HG03097 (cell line): Measurements from ENCODE around the gene RASGRP1.

Experiments used
- ATAC-seq: cut with Tn5 transposase; IDR thresholded peaks from one replicate; pipeline ENCODE4 v1.9.1; 2021; ENCODE audit not compliant: unreplicated experiment, low FRiP score

Gene RASGRP1

GRCh38 chr15:38576837-38577236 lies 12.2 kb upstream of the RASGRP1 start:
- ATAC-seq: no peak

GRCh38 chr15:38576261-38576660 lies 11.6 kb upstream of the RASGRP1 start:
- ATAC-seq: no peak

- ATAC-seq: no peak
These were observed 665 bp upstream of the RASGRP1 start for GRCh38 chr15:38565287-38565670.

DNA sequence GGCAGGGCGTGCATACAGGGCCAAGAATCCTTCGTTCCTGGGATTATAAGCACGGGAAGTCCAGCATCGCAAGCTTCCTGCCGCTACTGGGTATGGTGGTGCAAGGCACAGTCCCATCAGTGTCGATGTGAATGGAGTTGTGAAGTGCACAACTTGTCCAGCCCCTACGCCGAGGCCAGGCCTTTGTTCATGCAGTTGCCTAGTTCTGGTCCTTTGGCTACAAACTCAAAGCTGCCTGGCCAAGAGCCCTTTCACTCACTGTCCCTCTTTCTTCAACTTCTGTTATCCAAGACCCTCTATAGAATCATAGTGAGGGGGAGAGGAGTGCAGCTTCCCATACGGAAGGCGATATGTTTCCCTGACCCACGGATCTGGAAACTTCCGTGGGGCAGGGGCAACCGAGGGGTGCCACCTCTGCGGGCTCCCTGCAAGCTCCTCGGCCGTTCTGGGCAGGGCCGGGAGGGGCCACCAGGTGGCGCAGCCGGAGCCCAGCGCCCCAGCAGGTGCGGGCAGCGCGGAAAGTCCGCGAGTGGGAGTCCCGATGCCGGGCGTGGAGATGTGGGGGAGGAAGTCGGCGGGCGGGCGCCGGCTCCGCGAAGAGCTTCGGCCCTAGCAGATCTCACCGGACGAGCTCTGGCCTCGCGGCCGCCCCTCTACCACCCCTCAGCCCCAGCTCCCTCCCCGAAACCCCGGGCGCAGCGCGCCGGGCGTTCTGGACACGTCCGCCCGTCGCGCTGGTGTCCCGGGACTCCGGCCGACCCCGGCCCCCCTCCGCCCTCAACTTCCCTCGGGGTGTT lies 693 bp downstream of the RASGRP1 start:
- ATAC-seq: peak; percentile 72

- ATAC-seq: no peak
These were observed 2.3 kb downstream of the RASGRP1 start for GRCh38 chr15:38562278-38562677.

- no peak for ATAC-seq
These were observed 4.1 kb downstream of the RASGRP1 start for GRCh38 chr15:38560456-38560926.

GRCh38 chr15:38559636-38560307 lies 4.8 kb downstream of the RASGRP1 start:
- no peak for ATAC-seq

- no peak for ATAC-seq
These were observed 5.5 kb downstream of the RASGRP1 start for GRCh38 chr15:38559131-38559530.

DNA sequence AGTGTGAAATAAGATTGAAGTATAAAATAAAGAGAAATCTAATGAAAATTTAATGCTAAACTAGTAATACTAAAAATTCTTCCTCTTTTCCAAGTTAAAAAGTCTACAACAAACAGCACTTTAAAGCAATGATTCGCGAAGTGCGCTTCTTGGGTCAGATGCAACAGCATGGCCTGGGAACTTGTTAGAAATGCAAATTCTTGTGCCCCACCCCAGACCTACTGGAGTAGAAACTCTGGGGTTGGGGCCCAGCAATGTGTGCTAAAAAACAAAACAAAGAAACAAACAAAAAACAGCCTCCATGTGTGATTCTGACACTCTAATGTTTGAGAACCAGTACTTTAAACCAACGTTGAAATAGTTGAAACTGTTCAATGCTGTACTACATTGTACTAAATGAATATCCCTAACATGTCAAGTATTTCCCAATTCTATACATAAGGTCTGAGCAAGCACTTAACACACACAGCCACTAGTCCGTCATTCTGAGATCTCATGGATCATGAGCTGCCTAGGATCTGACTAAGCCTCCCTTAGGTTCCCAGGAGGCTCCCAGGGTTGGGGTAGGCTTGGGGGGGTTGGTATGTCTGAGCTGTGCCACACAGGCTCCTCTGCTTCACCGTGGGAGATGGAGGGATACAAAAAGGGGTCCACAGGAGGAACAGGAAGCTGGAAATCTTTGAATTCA lies 6.1 kb downstream of the RASGRP1 start:
- ATAC-seq: no peak

GRCh38 chr15:38557921-38558320 lies 6.7 kb downstream of the RASGRP1 start:
- ATAC-seq: no peak

- no peak for ATAC-seq
These were observed 8.8 kb downstream of the RASGRP1 start for GRCh38 chr15:38555686-38556334.

DNA sequence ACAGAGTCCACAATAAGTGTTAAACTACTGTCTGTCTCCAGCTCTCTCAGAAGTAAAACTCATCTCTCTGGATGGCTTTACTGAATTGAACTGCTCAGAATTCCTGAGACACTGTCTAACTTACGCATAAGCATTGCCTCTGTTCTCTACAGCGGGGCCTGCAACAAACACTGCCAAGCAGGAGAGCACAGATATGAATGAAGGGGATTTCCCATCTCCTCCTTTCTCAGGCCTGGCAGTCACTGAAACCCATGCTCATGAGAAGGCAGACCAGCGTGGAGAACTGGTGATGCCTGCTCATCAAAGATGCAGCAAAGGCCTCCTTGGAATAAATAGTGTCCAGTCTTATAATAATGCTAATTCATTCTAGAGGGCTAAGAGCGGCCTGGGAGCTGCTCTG lies 10.3 kb downstream of the RASGRP1 start:
- no peak for ATAC-seq

DNA sequence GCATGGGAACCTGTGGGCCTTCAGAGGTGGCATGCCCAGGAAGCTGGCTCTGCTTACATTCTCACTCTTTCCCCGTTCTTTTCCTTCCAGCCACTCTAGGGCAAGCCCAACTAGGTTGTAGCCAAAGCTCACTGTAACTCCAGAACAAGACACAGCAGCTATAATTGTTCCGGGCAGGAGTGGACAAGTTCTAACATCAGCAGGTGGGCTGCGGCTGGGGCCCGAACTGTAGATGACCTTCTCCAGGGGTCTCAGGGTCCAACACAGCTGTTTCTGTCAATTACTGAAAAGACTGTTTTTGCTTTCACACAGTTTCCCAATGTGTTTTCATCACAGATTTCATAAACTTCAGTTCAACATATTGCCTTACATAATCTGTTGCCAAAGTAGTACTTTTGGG lies 11.5 kb downstream of the RASGRP1 start:
- ATAC-seq: no peak

GRCh38 chr15:38551720-38552648 lies 12.6 kb downstream of the RASGRP1 start:
- ATAC-seq: no peak

- ATAC-seq: no peak
These were observed 15.4 kb downstream of the RASGRP1 start for GRCh38 chr15:38549222-38549621.

DNA sequence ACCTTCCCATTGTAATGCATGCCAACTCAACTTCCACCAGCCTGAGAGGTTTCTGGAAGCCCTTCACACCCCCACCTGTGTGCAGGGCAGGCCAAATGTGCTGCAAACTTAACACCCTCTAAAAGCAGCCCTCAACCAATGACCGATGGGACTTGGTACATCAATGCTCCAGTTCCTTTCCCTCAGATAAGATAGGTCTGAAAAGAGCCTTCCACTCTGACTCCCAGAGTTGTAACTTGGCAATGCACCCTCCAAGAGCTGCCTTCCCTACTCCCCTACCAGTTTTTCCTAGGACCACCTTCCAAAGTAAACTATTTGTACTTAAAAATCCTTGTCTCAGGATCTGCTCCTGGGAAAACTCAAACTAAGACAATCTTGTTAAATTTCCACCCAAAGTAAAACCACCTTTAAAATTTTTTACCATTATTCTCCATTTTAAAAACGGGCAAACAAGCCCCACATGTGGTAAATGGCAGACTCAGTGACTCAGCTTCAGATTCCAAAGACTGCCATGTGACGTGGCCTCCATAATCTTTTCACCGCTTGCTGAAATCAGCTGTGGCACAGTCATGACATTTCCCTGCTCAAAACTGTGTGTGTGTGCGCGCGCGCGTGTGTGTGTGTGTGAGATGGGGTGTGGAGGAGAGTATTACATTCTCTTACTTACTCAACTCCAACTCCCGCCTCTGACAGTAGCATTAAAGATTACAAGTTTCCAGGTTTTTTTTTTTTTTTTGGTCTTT lies 17.2 kb downstream of the RASGRP1 start:
- ATAC-seq: no peak

DNA sequence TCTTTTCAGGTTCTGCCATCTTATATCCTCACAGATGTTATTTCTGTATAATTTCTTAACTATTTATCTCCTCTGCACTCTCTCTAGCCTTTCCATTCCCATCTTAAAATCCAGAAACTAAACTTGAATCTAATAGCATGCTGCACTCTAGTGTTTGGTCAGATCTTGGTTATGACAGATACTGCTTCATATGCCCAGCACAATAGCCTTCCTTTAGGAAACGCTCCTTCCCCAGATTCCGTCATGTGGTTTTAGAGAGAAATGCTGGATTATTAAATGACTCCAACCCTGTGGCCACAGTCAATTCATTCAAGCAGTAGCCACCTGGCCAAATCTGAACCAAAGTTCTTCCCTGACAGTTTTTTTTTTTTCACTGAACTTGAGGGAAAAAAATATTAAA lies 19.4 kb downstream of the RASGRP1 start:
- no peak for ATAC-seq

GRCh38 chr15:38541026-38541425 lies 23.6 kb downstream of the RASGRP1 start:
- ATAC-seq: no peak

- ATAC-seq: no peak
These were observed 24.1 kb downstream of the RASGRP1 start for GRCh38 chr15:38540510-38540909.
